Kidney (tissue), 14 donors: ENCODE measurements around the gene SLC35F1. TPM values are rescaled to one million over a fixed set of nuclear protein-coding genes. Genes with fewer than 3 reads are reported as not detected.

Experiments used
- DNase-seq, 5 donors: peaks; one replicate each; pipeline ENCODE4 v3.0.0-alpha.2; 2013 to 2020
- FAIRE-seq: peaks from 2 replicates; lab custom pipeline; 2012; peaks lifted over from hg19 to GRCh38; lab: Jason Lieb, UNC
- H3K27ac ChIP-seq, 2 donors: one replicate each; pipeline ENCODE4 v1.7.0; 2013; ENCODE audit warnings: low read depth in 2 of 2, low read length in 2 of 2, inconsistent platforms in 1 of 2
- H3K27me3 ChIP-seq: one replicate; pipeline ENCODE4 v1.7.1; 2013; ENCODE audit warnings: low read length, inconsistent platforms; ENCODE audit not compliant: control insufficient read depth, insufficient read depth
- H3K36me3 ChIP-seq, 3 donors: one replicate each; pipeline versions ENCODE4 v1.7.0 to v1.7.1; 2013; ENCODE audit warnings: low read length in 3 of 3, control low read depth in 1 of 3, inconsistent platforms in 1 of 3; ENCODE audit not compliant: insufficient read depth in 3 of 3, control insufficient read depth in 2 of 3
- H3K4me1 ChIP-seq, 3 donors: one replicate each; pipeline versions ENCODE4 v1.7.0 to v1.7.1; 2013; ENCODE audit warnings: low read length in 3 of 3, inconsistent platforms in 1 of 3, low read depth in 1 of 3; ENCODE audit not compliant: control insufficient read depth in 2 of 3, insufficient read depth in 2 of 3
- H3K4me3 ChIP-seq, 3 donors: one replicate each; pipeline versions ENCODE4 v1.7.0 to v1.8.1; 2013; ENCODE audit warnings: low read length in 3 of 3, control low read depth in 1 of 3, inconsistent platforms in 1 of 3
- H3K9ac ChIP-seq, 3 donors: one replicate each; pipeline versions ENCODE4 v1.7.0 to v1.7.1; 2013; ENCODE audit warnings: low read length in 3 of 3, control low read depth in 1 of 3, inconsistent platforms in 1 of 3
- H3K9me3 ChIP-seq, 3 donors: one replicate each; pipeline versions ENCODE4 v1.7.0 to v1.7.1; 2013; ENCODE audit warnings: low read length in 3 of 3, control low read depth in 1 of 3, inconsistent platforms in 1 of 3; ENCODE audit not compliant: control insufficient read depth in 2 of 3, insufficient read depth in 1 of 3
- intact Hi-C: fragments of 100-400 bp; cut with DNase I; formaldehyde crosslinking; loops from one replicate; pipeline ENCODE4 v1.11.1; 2022
- polyA plus RNA-seq: library from polyadenylated mRNA; stranded (reverse); fragments of 350-450 nt; fragmentation: Illumina TruSeq; extraction: RNeasy Lipid Tissue Mini Kit (QIAGEN cat#74804); gene quantifications from one replicate; pipeline ENCODE4 v1.2.3, GENCODE V29; 2014; ENCODE audit warnings: low read depth, low replicate concordance; ENCODE audit not compliant: insufficient read depth
- total RNA-seq: library from RNA; stranded (reverse); fragmentation: NEBNext Ultra II Directional; extraction: Animal tissue kit (Norgen Biotek cat#: 25700); gene quantifications from one replicate; pipeline ENCODE4 v1.2.1, GENCODE V29; 2021
- TF ChIP-seq, protein P1 (sequence below): IDR thresholded peaks from 3 replicates; pipeline ENCODE4 v1.5.1; 2012; ENCODE audit warnings: mild to moderate bottlenecking, moderate library complexity, borderline replicate concordance; ENCODE audit not compliant: insufficient read depth; ENCODE audit errors: extremely low read depth
- donor health status: control.
- donor health status: control.
- donor health status: control.
- donor health status: control.
- donor health status: control.
- donor health status: DM: yes; HTN: yes; CAD: no.
- donor health status: Normal renal cell carcinoma (clear cell type).

The SLC35F1 gene
- total and polyA plus RNA-seq, 2 donors from 2014 or later, result 0.28 to 0.63 TPM

- Histone ChIP-seq H3K9ac (no peak overlapping the region), H3K27me3 (peaks cover 5% of the 10 kb centered on the region), H3K9me3 (no peaks in the 10 kb centered on the region), H3K27ac (no peak overlapping the region), H3K4me1 (peaks cover 0 to 2% (median 0%) of the 10 kb centered on the region in 3 donors), H3K4me3 (peak overlapping the region; percentile 18 to 56 (median 24)), H3K36me3 (no peaks in the 10 kb centered on the region)
- peak; percentile 34 to 74 (median 53) for DNase-seq
- TF ChIP-seq, protein P1, sequence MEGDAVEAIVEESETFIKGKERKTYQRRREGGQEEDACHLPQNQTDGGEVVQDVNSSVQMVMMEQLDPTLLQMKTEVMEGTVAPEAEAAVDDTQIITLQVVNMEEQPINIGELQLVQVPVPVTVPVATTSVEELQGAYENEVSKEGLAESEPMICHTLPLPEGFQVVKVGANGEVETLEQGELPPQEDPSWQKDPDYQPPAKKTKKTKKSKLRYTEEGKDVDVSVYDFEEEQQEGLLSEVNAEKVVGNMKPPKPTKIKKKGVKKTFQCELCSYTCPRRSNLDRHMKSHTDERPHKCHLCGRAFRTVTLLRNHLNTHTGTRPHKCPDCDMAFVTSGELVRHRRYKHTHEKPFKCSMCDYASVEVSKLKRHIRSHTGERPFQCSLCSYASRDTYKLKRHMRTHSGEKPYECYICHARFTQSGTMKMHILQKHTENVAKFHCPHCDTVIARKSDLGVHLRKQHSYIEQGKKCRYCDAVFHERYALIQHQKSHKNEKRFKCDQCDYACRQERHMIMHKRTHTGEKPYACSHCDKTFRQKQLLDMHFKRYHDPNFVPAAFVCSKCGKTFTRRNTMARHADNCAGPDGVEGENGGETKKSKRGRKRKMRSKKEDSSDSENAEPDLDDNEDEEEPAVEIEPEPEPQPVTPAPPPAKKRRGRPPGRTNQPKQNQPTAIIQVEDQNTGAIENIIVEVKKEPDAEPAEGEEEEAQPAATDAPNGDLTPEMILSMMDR, result no peak
- FAIRE-seq, result no peak
- intact Hi-C loops, result no loop called here
Observed at GRCh38 chr6:117907601-117908245, 659 bp downstream of the SLC35F1 start.

GRCh38 chr6:117908246-117909068, 1.4 kb downstream of the SLC35F1 start:
- intact Hi-C loops, result no loop called here
- H3K36me3 ChIP-seq, result no peaks in the 10 kb centered on the region
- TF ChIP-seq, protein P1, result no peak
- H3K4me1 ChIP-seq, result peaks cover 0 to 2% (median 0%) of the 10 kb centered on the region in 3 donors
- FAIRE-seq, result no peak
- H3K27ac ChIP-seq, result no peak overlapping the region
- no peak overlapping the region for H3K9ac ChIP-seq
- peak; percentile 30 to 58 (median 47) for DNase-seq
- H3K27me3 ChIP-seq, result peaks cover 5% of the 10 kb centered on the region
- peak overlapping the region in 1 of 3 donors; percentile 56 for H3K4me3 ChIP-seq
- H3K9me3 ChIP-seq, result no peaks in the 10 kb centered on the region

GRCh38 chr6:117909638-117910037, 2.6 kb downstream of the SLC35F1 start:
- FAIRE-seq, result no peak
- intact Hi-C loops, result no loop called here

More at GRCh38 chr6:117909638-117910037, 2.6 kb downstream of the SLC35F1 start:
- H3K36me3 ChIP-seq, result no peaks in the 10 kb centered on the region
- no peaks in the 10 kb centered on the region for H3K9me3 ChIP-seq
- no peak overlapping the region for H3K9ac ChIP-seq
- DNase-seq, result no peak
- peaks cover 0 to 2% (median 0%) of the 10 kb centered on the region in 3 donors for H3K4me1 ChIP-seq
- no peak overlapping the region for H3K27ac ChIP-seq
- peaks cover 3% of the 10 kb centered on the region for H3K27me3 ChIP-seq
- H3K4me3 ChIP-seq, result no peak overlapping the region
- TF ChIP-seq, protein P1, result no peak
